Liver (tissue), 3 donors: ENCODE results near the gene GPR161.

Experiments used
- ATF3 ChIP-seq: IDR thresholded peaks from 2 replicates; pipeline ENCODE4 v1.6.1; 2016; ENCODE audit warnings: antibody characterized with exemption
- CTCF ChIP-seq: fragments of 150-350 bp; IDR thresholded peaks from 2 replicates; pipeline ENCODE4 v1.5.1; 2017; ENCODE audit warnings: improper control_type of control experiment, low read depth, low read length; ENCODE audit not compliant: missing input control
- GABPA ChIP-seq, 2 donors: IDR thresholded peaks in 1 of 2; conservative IDR thresholded peaks in 1 of 2; 2 replicates each; pipeline ENCODE4 v1.6.1; 2016; ENCODE audit warnings: antibody characterized with exemption in 2 of 2, mild to moderate bottlenecking in 1 of 2, moderate library complexity in 1 of 2
- JUND ChIP-seq, 2 donors: IDR thresholded peaks; 2 replicates each; pipeline ENCODE4 v1.6.1; 2016; ENCODE audit warnings: antibody characterized with exemption in 2 of 2
- RAD21 ChIP-seq, 2 donors: IDR thresholded peaks; 2 replicates each; pipeline ENCODE4 v1.6.1; 2016; ENCODE audit warnings: antibody characterized with exemption in 2 of 2, mild to moderate bottlenecking in 2 of 2
- REST ChIP-seq: IDR thresholded peaks from 2 replicates; pipeline ENCODE4 v1.6.1; 2016; ENCODE audit warnings: antibody characterized with exemption, mild to moderate bottlenecking
- RXRA ChIP-seq, 2 donors: IDR thresholded peaks; 2 replicates each; pipeline ENCODE4 v1.6.1; 2017 to 2018; ENCODE audit warnings: antibody characterized with exemption in 2 of 2, mild to moderate bottlenecking in 1 of 2
- SP1 ChIP-seq: IDR thresholded peaks from 2 replicates; pipeline ENCODE4 v1.6.1; 2018; ENCODE audit warnings: antibody characterized with exemption, mild to moderate bottlenecking
- TAF1 ChIP-seq: conservative IDR thresholded peaks from 2 replicates; pipeline ENCODE4 v1.6.1; 2016; ENCODE audit warnings: antibody characterized with exemption, mild to moderate bottlenecking
- YY1 ChIP-seq: IDR thresholded peaks from 2 replicates; pipeline ENCODE4 v1.6.1; 2016; ENCODE audit warnings: antibody characterized with exemption, mild to moderate bottlenecking
- ZBTB33 ChIP-seq: IDR thresholded peaks from 2 replicates; pipeline ENCODE4 v1.6.1; 2016; ENCODE audit warnings: antibody characterized with exemption
- donor health status: healthy.
- donor health status: healthy.

GRCh38 chr1:168136709-168137514 is at the start of gene GPR161:
- TF ChIP-seq CTCF (no peak), TAF1 (no peak), GABPA (IDR thresholded peaks at IDR 0.05 in 1 of 2, conservative IDR thresholded peaks at IDR 0.05 in 1 of 2) (no peak), SP1 (no peak), RXRA (IDR thresholded peaks at IDR 0.05) (no peak), ATF3 (no peak), JUND (IDR thresholded peaks at IDR 0.05) (no peak), REST (no peak), ZBTB33 (no peak), RAD21 (IDR thresholded peaks at IDR 0.05) (no peak), YY1 (no peak)
